GM19452 (cell line): Measurements from ENCODE around the gene TRPM1.
A peak's percentile ranks its signal among the peaks of the same experiment; 100 is the strongest.

Experiments used
- ATAC-seq: cut with Tn5 transposase; IDR thresholded peaks from one replicate; pipeline ENCODE4 v1.9.1; 2021; ENCODE audit not compliant: unreplicated experiment

TRPM1 gene

DNA sequence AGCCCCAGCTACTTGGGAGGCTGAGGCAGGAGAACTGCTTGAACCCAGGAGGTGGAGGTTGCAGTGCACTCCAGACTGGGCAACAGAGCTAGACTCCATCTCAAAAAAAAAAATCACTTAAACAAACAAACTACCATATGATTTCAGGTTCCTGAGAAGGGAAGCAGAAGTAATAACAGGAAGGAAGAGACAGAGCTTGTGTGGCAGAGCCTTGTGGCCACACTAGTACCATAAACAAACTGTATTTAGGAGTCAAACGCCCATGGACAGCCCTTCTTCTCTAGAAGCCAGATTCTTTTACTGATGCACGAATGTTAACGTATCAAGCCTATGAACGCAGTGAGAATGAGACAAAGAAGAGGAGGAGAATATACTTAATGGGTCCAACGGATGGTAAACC is 122.1 kb downstream of the TRPM1 start:
- no peak for ATAC-seq

DNA sequence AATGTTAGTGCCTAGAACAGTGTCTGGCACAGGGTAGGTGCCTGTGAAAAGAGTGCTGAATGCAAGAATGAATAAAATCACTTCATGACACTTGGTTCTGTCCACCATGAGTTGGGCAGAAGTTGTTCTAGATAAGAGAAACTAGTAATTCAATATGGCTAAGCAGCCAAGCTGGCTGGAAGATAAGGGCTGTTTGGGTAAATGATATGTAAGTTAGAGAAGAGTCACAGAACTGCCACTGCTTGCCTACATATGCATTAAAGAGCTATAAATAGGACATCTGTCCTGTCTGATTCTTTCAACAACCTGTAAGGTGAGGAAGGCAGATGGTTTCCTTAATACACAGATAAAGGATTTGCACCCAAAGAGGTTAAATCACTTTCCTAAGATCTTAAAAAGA is 123.2 kb downstream of the TRPM1 start:
- no peak for ATAC-seq

DNA sequence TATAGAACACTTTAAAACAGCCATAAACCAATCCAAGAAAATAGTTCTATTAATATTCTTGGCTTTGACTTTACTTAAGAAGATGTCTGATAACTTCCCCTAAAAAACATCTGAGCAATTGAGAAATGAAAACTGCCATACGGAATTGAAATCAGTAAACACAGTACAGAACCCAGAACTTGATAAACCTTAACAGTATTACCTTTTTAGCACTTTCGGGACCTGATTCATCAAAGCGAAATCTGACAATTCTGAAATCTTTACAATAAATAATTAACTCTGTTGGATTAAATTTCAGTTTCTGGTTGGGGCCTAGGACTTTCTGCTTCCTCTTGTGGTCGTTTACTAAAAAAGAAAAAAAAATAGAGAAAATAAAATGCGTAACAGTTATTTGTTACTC is 127.4 kb downstream of the TRPM1 start:
- ATAC-seq = peak; percentile 57

DNA sequence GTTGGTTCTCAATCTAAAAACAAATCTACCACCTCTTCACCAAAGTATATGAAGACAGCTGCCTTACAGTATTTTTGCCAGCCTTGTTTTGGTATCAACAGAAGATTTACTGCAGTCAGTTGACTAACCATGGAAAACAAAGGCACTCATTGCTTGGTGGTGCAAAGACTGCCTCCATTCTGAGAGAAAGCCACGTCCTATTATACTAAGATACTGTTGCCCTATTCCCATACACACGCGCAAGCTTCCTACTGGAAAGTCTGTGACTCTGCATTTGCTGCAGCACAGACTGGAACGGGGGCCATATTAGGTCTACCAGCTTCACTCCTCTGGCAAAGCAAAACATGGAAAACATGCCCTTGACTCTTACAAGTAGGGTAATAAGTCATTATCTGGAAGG is 128.1 kb downstream of the TRPM1 start:
- no peak for ATAC-seq

DNA sequence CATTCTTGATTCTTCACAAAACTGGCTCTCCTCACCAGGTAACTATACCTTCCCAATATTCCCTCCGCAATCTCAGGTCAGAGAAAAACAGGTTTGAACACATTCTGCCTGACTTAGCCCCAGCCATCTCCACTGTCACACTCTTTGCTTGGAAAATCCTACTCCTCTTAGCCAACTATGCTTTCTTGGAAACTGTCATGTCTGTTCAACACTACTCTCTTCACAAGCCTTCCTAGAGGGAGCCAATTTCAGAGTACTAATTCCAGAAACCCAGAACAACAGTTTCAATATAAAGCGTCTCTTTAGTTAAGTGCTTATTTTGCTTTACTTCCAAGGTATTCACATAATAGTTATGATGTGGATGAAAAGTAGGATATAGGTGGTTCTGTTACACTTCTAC is 131.8 kb downstream of the TRPM1 start:
- no peak for ATAC-seq

DNA sequence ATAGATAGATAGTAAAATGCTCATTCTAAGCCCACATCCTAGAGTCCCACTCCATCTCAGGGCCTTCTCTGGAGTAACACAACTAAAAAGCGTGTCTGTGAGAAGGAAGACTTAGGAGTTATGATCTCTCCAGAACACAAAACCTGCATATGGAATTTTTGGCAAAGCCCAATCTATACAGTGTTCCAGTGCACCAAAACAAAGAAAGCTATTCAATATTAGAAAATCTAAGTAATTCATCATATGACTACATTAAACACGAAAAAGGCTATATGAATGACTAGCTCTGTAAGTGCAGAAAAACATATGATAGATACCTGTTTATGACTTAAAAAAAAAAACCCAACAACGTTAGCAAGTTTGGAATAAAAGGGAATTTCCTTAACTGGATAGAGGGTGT is 137.8 kb downstream of the TRPM1 start:
- no peak for ATAC-seq

DNA sequence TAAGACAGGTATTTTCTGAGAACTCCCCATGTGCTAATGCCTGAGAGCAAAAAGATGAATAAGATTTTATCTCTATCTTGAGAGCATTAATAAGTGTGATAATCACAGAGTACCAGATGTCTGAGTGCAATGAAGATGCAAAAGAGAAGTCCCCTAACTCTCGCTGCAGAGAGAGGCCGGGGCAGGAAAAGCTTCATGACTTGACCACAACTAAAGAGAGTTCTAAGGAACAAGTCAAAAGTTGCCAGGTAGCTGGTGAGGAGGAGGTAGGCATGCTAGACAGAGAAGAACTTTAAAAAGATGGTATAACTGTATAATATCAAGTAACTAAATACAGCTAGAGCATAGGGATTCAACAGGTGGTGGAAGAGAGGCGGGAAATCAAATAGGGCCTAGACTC is 138.9 kb downstream of the TRPM1 start:
- no peak for ATAC-seq

DNA sequence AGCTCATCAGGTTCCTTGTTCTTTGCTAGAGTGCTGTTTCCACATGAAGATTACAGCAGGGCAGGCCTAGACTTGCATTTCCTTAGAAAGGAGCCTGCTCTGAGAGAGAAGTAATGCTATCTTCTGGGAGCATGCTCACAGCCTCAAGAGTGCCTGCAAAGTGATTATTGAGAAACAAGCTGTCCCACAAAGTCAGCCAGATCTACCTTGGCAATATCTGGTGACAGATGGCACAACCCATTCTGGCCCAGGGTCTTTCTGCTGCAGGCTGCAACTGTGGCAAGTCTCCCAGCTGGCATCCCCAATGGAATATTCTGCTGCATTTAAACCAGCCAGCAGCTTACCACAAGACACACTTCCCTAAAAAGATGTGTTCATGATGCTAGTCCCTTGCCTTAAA is 139.4 kb downstream of the TRPM1 start:
- no peak for ATAC-seq

DNA sequence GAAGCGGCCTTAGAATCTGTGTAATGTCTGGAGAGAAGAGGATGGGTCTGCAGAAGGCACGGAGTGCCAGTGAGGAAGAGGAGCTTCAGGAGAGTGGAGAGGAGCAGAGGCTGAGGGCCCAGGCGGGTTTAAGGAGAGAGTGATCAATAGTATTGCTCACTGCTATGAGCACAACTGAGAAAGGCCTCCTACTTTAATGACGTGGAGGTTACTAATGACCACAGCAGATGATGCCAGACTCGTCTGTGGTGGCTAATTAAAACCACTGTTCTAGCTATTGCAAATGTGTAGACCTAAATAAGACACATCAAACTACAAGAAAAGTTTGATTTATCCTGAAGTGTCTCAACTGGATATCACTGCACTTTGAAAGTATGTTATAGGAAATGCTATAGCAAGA is 143.3 kb downstream of the TRPM1 start:
- no peak for ATAC-seq

DNA sequence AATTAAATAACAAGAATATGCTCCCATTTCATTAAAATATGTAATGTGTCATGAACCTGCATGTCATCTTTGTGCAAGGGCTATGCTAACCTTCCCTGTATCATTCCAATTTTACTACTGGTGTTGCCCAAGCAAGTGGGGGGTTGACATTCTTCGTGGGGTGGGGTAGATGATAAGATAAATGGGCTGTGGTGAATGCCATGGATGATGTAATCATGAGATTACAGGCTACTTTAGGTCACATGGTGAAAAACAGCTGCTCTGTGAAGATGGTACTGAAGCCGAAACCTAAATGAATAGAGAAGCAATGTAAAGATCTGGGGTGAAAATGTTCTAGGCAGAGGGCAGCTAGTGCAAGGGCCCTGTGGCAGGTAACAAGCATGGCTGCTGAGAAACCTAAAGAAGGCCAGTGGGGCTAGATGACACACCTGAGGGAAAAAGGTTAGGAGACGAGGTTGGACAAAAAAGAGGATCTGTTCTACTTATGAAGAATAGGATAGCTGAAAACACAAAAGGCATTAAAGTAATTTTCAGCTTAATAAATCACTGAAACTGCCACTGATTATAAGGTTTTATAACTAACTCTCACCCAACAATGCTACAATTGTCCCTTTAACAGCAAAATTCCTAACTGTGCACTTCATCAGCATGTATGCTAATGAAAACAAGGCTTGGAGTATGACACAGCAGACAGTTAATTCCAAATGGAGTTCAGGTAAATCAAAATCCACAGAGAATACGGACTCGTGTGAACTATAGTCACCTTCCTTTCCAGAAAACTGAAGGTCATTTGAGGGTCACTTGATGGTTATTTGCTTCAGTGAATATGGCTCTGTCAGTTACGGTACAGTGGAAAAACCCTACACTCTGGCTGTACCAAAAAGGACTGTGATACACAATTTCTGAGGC is 145.1 kb downstream of the TRPM1 start:
- ATAC-seq = no peak

DNA sequence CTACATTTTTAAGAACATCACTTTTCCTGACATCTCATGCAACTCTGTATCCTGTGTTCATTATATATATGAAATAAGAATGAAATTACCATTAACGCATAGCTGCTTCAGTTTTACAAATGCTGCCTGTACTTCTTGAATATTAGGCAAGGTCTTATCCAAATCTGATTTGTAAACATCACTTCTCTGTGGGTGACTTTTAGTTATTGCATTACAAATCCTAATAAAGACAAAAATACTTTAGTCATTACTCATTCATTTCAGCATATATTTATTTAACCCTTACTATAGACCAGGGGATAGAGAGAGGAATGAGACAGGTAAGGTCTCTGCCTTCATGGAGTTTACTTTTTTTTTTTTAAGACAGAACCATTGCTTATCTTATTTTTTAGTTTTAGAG is 146.9 kb downstream of the TRPM1 start:
- no peak for ATAC-seq

DNA sequence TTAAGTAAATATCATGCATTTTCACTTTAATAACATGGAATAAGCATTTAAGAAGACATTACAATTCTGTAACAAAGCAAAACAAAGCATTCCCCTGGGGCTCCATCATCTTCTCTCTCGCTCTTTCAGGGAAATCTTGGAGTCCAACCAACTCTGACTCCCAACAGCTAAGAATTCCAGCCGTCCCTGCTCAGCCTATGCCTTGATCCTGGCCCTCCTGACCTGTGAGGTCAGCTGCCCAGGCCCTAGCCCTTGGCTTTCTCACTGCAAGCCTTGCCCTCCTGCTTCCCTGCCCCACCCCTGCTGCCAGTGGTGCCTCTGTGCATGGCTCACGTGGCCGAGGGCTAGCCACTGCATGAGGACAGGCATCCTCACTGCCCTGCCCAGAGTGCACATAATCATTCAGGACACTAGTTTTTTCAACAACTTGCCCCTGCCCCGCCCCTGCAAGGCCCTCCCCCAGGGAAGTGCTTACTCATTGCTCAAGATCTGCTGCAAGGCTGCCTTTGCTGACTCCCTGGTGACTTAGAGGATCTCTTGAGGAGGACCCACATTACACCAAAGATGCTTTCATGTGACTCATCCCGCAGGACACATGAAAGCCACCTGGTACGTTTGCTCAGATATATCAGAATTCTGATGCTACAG is 147.7 kb downstream of the TRPM1 start:
- no peak for ATAC-seq

DNA sequence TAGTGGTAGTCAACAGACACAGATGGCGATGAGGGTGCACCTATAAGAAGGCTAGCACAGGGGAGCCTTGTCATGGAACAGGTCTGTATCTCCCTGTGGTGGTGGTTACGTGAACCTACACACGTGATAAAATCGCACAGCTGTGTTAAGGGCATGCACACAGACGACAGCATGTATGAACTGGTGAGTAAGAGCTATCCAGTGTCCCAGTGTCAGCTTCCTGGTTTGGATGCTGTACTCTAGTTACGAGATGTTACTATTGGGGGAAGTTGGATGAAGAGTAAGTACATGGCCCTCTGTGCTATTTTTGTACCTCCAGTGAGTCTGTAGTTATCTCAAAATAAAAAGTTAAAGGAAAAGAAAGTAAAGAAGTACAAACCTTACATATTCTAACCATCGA is 148.3 kb downstream of the TRPM1 start:
- ATAC-seq = no peak
